Amygdala (tissue), 56 donors: ENCODE data around the gene PLBD1.

Experiments
- DNase-seq, 56 donors: peaks; one replicate each; lab custom pipeline; 2025; lab: John Stamatoyannopoulos, UW

Gene PLBD1

GRCh38 chr12:14571779-14572178, 4.1 kb upstream of the PLBD1 start:
- DNase-seq = no peak

DNA sequence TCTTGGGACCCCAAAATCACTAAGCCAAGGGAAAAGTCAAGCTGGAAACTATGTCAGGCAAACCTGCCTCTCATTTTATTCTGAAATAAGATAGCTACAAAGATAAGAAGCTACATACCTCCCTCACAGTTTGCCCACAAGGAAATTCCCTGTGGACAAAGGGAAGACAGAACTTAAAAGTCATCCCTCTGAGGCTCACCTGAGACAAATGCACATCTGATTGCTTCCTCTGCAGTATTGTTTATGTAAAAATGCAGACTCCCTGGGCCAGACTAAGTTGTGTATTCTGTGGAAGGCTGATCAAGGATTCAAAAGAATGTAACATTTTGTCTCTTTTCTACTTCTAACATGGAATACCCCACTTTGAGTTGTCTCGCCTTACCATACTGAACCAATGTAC, 2.5 kb upstream of the PLBD1 start:
- DNase-seq = no peak

DNA sequence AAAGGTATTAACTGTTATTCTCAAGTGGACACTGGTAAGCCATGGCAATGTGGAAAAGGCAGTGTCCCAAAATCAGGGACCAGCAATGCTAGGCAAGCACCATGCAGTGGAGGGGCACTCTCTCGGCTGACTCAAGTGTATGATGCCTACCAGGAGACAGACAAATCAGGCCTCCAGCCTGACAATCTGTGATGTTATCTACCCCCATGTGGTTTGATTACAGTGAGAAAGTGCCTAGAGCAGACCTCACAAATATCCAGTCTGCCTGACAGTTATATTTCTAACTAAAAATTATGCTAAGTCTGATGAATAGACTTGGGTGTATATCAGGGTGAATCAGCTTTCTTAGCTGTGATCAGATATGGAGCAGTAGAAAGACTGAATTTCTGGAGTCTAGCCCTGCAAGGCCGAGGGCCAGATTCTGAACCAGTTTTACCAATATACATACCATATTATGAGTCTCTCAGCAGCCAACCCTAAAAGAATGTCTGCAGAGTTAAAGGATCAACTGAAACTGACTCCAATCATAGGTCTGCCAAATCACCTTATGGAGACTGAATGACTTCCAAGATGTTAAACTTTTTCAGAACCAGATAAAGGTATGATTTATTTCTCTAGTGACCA, 3.2 kb downstream of the PLBD1 start:
- no peak for DNase-seq

GRCh38 chr12:14563046-14563445, 4.6 kb downstream of the PLBD1 start:
- DNase-seq = no peak

- no peak for DNase-seq
Measured at GRCh38 chr12:14562279-14562678, 5.4 kb downstream of the PLBD1 start.

GRCh38 chr12:14561677-14562238, 5.9 kb downstream of the PLBD1 start:
- DNase-seq = no peak

DNA sequence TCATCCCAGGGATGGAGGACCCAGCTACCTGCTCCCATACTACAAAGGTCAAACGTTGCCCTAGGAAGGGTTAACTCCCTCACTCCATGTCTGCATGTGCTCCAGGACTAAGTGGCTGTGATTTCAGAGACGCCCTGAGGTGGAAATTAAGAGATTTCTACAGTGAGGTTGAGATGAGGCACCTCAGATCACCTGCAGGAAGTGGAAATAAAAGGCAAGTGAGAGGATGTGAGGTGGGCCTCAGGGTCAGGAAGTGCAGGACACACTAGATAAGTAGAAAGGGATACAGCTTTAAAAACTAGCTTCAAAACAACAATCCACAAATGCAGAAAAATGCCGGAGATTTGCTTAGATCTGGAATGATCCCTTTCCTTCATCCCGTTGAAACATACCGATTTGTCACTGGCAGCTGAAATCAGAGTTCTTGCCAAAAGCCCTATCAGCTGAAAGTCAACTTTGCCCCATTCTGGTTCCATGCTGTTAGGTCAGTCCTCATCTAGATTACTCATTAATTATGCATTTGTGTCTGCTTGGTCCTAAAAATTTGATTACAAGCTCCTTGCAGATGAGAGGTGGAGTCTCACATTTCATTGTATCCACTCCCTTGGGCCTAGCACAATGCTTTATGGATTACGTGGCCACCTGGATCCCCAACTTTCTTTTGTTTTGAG, 6.6 kb downstream of the PLBD1 start:
- no peak for DNase-seq

GRCh38 chr12:14558473-14558959, 9.2 kb downstream of the PLBD1 start:
- DNase-seq = no peak

DNA sequence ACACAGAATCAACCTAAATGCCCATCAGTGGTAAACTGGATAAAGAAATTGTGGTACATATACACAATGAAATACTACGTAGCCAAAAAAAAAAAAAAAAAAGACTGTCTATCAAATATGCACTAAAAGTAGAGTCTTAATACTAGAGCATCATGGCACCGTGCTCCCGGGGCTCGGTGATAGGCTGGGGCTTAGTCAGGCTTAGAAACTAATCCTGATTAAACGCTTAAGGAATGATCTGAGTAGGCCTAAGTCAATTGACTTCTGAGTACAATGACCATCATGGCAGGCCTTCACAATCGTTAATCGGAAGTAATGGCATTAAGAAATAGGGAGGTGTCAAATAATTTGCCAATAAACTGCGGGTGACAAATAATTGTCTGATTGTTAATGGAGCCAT, 9.7 kb downstream of the PLBD1 start:
- no peak for DNase-seq

- DNase-seq = peak in 39 of 56 donors; percentile 1 to 72 (median 22)
Measured at GRCh38 chr12:14554281-14555007, 13.2 kb downstream of the PLBD1 start.

DNA sequence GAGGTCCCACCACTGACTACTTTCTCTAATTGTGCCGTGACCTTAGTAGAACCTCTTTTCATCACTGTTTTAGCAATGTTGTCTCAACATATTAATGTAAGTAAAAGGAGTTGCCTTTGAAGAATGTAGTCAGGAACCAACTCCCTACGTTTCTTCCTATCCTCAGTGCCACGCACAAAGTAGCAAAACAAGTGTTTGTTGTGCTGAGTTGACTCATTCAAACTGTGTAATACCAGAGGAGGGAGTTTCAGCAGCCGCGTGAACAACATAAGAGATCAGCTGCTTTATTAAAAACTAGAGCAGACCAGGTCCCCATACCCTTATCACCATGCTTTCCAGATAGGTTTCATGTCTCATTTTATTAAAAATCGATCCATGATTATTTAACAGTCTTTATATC, 19.1 kb downstream of the PLBD1 start:
- DNase-seq = no peak

DNA sequence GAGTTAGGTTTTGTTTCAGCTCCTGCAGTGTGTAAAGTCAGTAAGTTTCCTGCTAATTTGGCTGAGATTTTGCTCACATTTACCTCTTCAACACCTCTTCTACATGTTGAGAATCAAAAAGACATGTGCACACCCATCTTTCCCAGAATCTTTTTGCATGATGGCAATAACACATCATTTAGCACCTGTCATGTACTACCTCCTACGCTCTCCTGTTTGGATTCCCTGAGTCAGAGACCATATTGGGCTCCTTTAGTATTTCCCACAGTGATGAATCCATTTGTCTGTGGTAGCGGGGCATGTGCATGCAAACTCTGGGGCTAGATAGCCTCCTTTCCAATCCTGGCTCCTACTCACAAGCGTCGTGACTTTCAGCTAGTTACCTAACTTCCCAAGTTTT, 20.1 kb downstream of the PLBD1 start:
- peak in 1 of 56 donors; percentile 2 for DNase-seq

DNA sequence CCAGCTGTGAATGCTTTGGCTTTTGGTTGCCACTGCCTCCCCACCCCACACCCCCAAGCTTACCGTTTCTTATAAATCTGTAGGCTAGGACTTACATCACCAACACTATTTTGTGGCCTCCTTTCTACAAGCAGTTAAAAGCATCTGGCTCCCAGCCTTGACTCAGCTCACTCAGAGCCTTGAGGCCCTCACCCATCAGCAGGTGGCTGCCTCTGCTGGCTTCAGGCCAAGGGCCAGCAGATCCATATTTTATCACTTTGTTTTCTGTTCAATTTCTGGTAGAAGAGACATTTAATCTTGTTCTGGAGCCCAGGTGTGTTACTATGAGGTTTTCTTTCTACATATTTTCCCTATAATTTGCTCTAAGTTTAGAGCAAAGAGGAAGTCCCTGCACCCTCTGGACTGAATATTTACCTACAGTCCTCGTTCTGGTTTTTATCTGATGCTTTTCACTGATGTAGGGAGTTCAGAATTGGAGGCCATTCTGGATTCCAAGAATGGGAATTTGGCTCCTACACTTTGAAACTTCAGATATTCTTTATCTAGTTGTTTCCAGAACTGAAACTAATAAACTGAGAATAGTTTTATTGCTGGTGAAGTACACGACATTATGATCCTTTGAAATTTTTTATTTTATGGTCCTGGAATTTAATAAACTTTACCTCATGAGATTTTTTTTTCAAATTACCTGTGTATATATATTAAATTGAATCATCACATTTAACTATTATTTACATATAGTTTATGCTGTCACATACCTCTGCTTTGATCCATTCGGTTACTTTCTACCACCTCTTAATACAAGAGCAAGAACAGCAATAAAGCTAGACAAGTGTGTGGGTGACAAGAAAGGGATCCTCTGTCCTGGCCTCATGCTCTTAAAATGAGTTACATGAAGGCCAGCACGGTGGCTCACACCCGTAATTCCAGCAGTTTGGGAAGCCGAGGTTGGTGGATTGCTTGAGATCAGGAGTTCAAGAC, 22.2 kb downstream of the PLBD1 start:
- DNase-seq = no peak

GRCh38 chr12:14540801-14541462, 26.8 kb downstream of the PLBD1 start:
- DNase-seq = no peak

DNA sequence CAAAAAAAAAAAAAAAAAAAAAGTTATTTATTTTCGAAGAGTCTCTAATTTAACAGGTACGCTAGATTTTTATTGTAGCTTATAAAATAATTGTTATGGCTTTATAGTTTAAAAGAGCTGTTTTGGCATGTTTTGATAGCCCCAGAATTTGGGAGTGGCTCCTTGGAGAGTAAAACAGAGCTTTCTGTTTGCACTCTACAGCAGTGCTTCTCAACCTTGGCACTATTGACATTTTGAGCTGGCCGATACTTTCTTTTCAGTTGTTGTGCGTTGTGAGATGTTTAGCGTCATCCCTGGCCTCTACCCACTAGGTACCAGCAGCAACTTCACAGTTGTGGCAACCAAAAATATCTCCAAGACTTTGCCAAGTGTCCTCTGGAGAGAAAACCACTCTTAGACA, 30.6 kb downstream of the PLBD1 start:
- no peak for DNase-seq

DNA sequence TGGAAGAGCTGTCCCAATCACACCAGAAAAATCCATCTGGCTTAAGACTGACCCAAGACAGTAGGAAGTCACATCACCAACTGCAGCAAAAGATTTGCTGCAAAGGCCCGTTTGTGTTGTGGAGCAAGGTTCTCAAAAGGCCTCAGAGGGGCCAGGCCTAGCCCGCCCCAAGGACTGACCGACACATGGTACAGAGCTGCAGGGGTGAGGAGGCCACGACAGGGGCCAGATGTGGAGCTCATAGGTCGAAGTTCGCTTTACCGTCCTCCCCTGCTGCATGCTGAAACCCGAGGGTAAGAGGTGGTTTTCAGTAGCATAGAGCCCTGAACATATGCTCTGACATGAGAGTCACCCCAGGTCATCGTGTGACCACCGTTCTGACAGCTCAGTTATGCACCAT, 35.5 kb downstream of the PLBD1 start:
- no peak for DNase-seq

DNA sequence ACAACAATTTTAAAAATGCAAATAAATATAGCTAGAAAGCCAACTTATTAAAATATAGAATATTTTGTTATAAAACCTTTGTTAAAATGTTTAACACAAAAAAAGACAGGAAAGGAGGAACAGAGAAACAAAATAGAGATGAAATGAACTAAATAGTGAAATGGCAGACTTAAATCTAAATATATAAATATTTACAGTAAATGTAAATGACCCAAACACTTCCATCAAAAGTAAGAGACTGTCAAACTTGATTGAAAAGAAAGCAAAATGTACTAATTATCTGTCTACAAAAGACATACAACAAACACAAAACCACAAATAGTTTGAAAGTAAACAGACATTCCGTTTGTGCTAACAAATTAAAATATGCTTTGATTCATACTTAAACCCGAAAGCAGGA, 41.7 kb downstream of the PLBD1 start:
- DNase-seq = no peak

GRCh38 chr12:14521822-14522221, 45.9 kb downstream of the PLBD1 start:
- no peak for DNase-seq

DNA sequence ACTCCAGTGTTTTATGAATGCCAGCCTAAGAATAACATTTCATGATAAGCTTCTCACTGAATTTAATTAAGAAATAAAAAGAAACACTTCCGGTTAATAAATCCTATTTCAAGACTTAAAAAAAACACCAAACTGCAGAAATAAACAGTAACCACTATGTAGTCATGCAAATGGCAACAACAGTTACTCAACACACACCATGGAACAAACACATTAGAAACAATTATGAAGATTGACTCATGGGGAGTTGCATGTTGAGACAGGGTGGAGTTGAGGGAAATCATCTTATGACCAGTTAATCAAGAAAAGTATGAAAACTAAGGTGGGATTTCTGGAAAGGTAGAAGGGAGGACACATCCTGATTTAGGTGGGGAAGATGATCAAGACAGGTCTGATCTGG, 52.7 kb downstream of the PLBD1 start:
- no peak for DNase-seq
